Adrenal gland (tissue), 5 donors: ENCODE data around the gene GUCA2A.

ENCODE experiments used
- POLR2A ChIP-seq, 2 donors: fragments of 450-650 bp; IDR thresholded peaks; one replicate each; pipeline ENCODE4 v1.6.1; 2017; ENCODE audit warnings: antibody characterized with exemption in 2 of 2, mild to moderate bottlenecking in 2 of 2, moderate library complexity in 1 of 2
- TF ChIP-seq, protein P1 (sequence below), 6 experiments: fragments of 450-650 bp in 4 of 6; fragments of 200-600 bp in 2 of 6; sonication (generic) in 1 of 6; IDR thresholded peaks; 1 replicate in 5 of 6; 2 replicates in 1 of 6; pipeline versions ENCODE4 v1.5.1 to v1.8.0; 2016 to 2021; ENCODE audit warnings: antibody characterized with exemption in 6 of 6, mild to moderate bottlenecking in 2 of 6, moderate library complexity in 1 of 6
- donor health status: DM: no; HTN: no; CAD: no.

DNA sequence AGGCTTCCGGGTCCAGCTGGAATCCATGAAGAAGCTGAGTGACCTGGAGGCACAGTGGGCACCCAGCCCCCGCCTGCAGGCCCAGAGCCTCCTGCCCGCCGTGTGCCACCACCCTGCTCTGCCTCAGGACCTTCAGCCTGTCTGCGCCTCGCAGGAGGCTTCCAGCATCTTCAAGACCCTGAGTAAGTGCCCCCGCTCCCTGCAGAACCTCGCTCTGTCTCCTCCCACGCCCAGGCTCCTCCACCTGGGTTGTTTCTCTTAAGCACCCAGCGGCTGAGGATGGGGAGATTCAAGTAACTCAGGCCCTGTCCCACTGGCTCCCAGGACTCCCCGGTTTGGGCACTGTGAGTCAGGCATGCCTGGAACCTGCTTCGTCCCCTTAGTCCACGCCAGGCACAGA lies 9.9 kb downstream of the GUCA2A start:
- TF ChIP-seq, protein P1, sequence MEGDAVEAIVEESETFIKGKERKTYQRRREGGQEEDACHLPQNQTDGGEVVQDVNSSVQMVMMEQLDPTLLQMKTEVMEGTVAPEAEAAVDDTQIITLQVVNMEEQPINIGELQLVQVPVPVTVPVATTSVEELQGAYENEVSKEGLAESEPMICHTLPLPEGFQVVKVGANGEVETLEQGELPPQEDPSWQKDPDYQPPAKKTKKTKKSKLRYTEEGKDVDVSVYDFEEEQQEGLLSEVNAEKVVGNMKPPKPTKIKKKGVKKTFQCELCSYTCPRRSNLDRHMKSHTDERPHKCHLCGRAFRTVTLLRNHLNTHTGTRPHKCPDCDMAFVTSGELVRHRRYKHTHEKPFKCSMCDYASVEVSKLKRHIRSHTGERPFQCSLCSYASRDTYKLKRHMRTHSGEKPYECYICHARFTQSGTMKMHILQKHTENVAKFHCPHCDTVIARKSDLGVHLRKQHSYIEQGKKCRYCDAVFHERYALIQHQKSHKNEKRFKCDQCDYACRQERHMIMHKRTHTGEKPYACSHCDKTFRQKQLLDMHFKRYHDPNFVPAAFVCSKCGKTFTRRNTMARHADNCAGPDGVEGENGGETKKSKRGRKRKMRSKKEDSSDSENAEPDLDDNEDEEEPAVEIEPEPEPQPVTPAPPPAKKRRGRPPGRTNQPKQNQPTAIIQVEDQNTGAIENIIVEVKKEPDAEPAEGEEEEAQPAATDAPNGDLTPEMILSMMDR (IDR thresholded peaks at IDR 0.05): no peak
- TF ChIP-seq POLR2A (IDR thresholded peaks at IDR 0.05): no peak
